Lower leg skin (tissue), 3 donors: ENCODE results near the gene SNRPE.

Experiments
- POLR2A ChIP-seq, 2 donors: fragments of 450-650 bp; IDR thresholded peaks; one replicate each; pipeline ENCODE4 v1.6.1; 2016 to 2017; ENCODE audit warnings: antibody characterized with exemption in 2 of 2, mild to moderate bottlenecking in 1 of 2, moderate library complexity in 1 of 2
- TF ChIP-seq, protein P1 (sequence below), 3 donors: fragments of 450-650 bp; IDR thresholded peaks; one replicate each; pipeline ENCODE4 v1.5.1; 2016; ENCODE audit warnings: antibody characterized with exemption in 3 of 3, mild to moderate bottlenecking in 3 of 3, moderate library complexity in 2 of 3

DNA sequence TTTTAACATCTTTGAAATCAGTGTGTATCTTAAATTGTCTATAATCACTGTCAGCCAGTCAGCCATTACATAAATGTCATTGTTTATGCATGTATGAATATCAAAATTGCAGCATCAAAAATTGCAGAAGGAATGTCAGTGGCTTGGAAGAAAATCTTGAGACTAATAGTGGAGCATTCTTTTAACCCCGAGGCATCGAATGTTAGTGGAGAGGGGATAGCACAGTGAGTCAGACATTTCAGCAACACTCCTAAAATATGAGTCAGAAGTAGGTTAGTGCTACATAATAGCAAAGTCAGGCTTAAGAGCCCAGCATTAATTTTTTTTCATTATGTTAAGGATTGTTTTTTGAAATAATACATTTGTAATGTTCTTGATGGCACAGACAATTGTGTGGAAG lies 45.5 kb downstream of the SNRPE start:
- TF ChIP-seq, protein P1, sequence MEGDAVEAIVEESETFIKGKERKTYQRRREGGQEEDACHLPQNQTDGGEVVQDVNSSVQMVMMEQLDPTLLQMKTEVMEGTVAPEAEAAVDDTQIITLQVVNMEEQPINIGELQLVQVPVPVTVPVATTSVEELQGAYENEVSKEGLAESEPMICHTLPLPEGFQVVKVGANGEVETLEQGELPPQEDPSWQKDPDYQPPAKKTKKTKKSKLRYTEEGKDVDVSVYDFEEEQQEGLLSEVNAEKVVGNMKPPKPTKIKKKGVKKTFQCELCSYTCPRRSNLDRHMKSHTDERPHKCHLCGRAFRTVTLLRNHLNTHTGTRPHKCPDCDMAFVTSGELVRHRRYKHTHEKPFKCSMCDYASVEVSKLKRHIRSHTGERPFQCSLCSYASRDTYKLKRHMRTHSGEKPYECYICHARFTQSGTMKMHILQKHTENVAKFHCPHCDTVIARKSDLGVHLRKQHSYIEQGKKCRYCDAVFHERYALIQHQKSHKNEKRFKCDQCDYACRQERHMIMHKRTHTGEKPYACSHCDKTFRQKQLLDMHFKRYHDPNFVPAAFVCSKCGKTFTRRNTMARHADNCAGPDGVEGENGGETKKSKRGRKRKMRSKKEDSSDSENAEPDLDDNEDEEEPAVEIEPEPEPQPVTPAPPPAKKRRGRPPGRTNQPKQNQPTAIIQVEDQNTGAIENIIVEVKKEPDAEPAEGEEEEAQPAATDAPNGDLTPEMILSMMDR (IDR thresholded peaks at IDR 0.05) = no peak
- TF ChIP-seq POLR2A (IDR thresholded peaks at IDR 0.05) = no peak
